ENCODE data around the gene AP1G2.
"Not testable (repeated sequence)": the region's sequence is repeated elsewhere in the genome, so short reads cannot be mapped to it uniquely, and the experiment has no call there.

The AP1G2 gene

GRCh38 chr14:23594191-23594590 is 26.6 kb upstream of the AP1G2 start:
- DNase-seq (ENCODE audit: low spot score): not testable (repeated sequence)

GRCh38 chr14:23590198-23590597 is 22.6 kb upstream of the AP1G2 start:
- no peak for DNase-seq (ENCODE audit: low spot score)

- DNase-seq (ENCODE audit: low spot score): no peak
These were observed 22.0 kb upstream of the AP1G2 start for GRCh38 chr14:23589606-23590005.

GRCh38 chr14:23588884-23589598 is 21.4 kb upstream of the AP1G2 start:
- peak; percentile 85 for DNase-seq (ENCODE audit: low spot score)

GRCh38 chr14:23584527-23585203 is 17.1 kb upstream of the AP1G2 start:
- DNase-seq (ENCODE audit: low spot score): not testable (repeated sequence)

- not testable (repeated sequence) for DNase-seq (ENCODE audit: low spot score)
These were observed 16.4 kb upstream of the AP1G2 start for GRCh38 chr14:23583761-23584526.

GRCh38 chr14:23582906-23583760 is 15.5 kb upstream of the AP1G2 start:
- DNase-seq (ENCODE audit: low spot score): no peak

GRCh38 chr14:23580948-23581281 is 13.3 kb upstream of the AP1G2 start:
- no peak for DNase-seq (ENCODE audit: low spot score)

GRCh38 chr14:23580152-23580926 is 12.7 kb upstream of the AP1G2 start:
- no peak for DNase-seq (ENCODE audit: low spot score)

- no peak for DNase-seq (ENCODE audit: low spot score)
These were observed 12.1 kb upstream of the AP1G2 start for GRCh38 chr14:23579739-23580138.

GRCh38 chr14:23579311-23579630 is 11.7 kb upstream of the AP1G2 start:
- no peak for DNase-seq (ENCODE audit: low spot score)

- DNase-seq (ENCODE audit: low spot score): no peak
These were observed 11.1 kb upstream of the AP1G2 start, which contains the start of gene JPH4 for GRCh38 chr14:23578560-23579310. Gene JPH4, minus strand, starts transcription at chr14:23578790. Its CDS starts 1,337 bp downstream, at chr14:23577453.

- DNase-seq (ENCODE audit: low spot score): no peak
These were observed 10.3 kb upstream of the AP1G2 start for GRCh38 chr14:23577710-23578392.

- peak; percentile 37 for DNase-seq (ENCODE audit: low spot score)
These were observed 9.6 kb upstream of the AP1G2 start for GRCh38 chr14:23577004-23577681.

GRCh38 chr14:23573384-23574015 is 5.9 kb upstream of the AP1G2 start:
- DNase-seq (ENCODE audit: low spot score): no peak

GRCh38 chr14:23572836-23573235 is 5.2 kb upstream of the AP1G2 start:
- no peak for DNase-seq (ENCODE audit: low spot score)

- DNase-seq (ENCODE audit: low spot score): no peak
These were observed 4.9 kb upstream of the AP1G2 start for GRCh38 chr14:23572524-23572828.

GRCh38 chr14:23571701-23572523 is 4.3 kb upstream of the AP1G2 start:
- no peak for DNase-seq (ENCODE audit: low spot score)

Measured in GM03348 (cell line).